GM18861 (cell line): Measurements from ENCODE around the gene NUDCD3.
A peak's percentile ranks its signal among the peaks of the same experiment; 100 is the strongest.

Experiments used
- ATAC-seq: cut with Tn5 transposase; IDR thresholded peaks from one replicate; pipeline ENCODE4 v1.9.1; 2021; ENCODE audit not compliant: unreplicated experiment

NUDCD3 gene

GRCh38 chr7:44490351-44491200 is at the start of gene NUDCD3:
Gene NUDCD3, minus strand, starts transcription at chr7:44490658. Its CDS starts 58 bp downstream, at chr7:44490600.
- peak; percentile 83 for ATAC-seq

DNA sequence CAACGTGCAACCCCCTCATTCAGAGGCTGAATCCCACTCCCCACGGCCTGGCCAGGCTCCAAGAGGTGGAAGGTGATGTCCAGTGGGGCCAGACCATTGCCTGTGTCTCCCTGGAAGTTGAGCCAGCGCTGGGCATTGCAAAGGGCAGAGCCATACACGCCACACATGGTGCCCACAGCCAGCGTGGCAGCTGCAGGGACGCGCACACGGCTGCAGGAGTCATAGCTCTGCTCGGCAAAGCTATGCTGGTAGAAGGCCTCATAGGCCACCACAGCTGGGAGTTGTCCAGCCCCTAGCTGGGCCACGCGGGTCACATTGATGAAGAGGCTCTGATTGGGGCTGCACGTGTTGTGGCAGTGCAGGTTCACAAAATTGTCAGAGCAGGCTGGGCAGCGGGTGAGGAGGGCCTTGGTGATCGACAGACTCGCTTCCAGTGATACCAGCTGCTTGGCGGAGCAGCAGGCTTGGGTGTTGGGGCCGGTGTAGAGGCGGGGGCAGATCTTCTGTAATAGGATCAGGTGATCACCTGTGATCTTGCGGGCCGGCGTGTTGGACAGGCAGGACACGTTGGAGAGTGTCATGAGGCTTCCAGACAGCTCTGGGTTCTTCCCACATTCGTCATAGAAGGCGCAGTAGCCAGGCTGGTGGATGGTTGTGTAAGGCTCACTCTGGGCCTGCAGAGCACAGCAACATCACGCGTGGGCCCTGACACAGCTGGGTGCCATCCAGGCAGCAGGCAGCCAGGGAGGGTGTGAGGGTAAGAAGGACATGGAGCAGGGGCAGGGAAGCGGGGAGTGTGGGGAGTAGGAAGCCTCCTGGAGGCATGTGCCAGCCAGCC is 49.4 kb upstream of the NUDCD3 start:
- ATAC-seq: no peak

- ATAC-seq: no peak
These were observed 48.6 kb upstream of the NUDCD3 start for GRCh38 chr7:44538798-44539668.

GRCh38 chr7:44538093-44538797 is 47.8 kb upstream of the NUDCD3 start:
- ATAC-seq: no peak

- ATAC-seq: no peak
These were observed 47.0 kb upstream of the NUDCD3 start for GRCh38 chr7:44537442-44537841.

DNA sequence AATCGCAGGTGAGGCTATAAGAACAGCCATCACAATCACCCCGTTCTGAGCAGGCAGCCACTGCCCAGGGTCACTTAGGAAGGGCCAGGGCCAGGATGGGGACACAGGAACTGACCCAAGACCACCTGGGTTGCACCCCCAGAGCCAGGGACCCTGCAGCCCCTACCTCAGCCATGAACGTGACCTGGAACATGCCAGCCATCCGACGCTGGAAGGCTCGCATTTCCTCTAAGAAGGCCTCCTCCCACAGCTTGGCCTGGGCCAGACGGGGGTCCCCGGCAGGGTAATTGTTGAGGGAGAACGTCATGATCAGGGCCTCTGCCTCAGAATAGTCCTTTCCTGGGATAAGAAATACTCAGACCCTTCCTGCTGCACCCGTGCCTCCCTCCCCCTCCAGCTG is 45.6 kb upstream of the NUDCD3 start:
- ATAC-seq: no peak

DNA sequence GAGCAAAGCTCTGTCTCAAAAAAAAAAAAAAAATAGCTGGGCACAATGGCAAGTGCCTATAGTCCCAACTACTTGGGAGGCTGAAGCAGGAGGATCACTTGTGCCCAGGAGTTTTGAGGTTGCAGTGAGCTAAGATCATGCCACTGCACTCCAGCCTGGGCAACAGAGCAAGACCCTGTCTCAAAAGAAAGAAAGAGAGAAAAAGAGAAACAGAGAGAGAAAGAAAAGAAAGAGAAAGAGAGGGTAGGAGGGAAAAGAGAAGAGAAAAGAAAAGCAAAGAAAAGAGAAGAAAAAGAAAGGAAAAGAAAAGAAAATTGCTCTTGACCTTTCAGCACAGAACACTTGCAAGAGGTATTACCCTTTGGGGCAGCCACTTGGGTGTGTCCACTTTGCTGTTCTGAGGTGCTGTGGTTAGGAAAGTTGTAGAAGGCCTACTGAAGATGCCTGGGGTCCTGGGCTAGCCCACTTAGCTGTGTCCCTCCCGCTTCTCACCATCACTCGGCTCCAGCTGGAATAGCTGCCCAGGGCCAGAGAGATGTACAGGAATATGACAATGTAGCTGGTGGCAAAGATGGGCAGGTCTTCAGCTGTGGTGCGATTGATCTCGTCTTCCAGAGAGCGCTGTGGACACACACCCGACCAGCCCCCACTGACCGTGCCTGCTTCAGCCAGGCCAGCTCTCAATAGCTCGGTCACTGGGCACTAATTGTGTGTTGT is 45.0 kb upstream of the NUDCD3 start:
- no peak for ATAC-seq

GRCh38 chr7:44534501-44534900 is 44.0 kb upstream of the NUDCD3 start:
- peak; percentile 69 for ATAC-seq

DNA sequence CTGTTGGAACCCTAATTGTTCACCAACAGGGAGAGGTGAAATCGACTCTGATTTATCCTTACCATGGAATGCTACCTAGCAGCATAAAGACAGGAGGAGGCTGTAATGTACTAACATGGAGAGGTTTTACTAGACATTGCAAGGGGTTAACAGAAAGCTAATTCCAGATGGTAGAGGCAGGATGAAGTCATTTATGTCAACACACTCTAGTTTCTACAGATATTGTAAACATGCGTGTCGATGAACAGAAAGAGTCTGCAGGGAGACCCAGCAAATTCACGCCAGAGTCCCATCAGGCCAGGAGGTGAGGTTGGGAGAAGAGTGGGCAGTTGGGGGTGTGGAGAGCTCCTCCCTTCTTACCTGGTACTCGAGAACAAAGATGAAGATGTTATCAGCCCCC is 43.6 kb upstream of the NUDCD3 start:
- ATAC-seq: no peak

GRCh38 chr7:44533301-44534055 is 43.0 kb upstream of the NUDCD3 start:
- ATAC-seq: no peak

DNA sequence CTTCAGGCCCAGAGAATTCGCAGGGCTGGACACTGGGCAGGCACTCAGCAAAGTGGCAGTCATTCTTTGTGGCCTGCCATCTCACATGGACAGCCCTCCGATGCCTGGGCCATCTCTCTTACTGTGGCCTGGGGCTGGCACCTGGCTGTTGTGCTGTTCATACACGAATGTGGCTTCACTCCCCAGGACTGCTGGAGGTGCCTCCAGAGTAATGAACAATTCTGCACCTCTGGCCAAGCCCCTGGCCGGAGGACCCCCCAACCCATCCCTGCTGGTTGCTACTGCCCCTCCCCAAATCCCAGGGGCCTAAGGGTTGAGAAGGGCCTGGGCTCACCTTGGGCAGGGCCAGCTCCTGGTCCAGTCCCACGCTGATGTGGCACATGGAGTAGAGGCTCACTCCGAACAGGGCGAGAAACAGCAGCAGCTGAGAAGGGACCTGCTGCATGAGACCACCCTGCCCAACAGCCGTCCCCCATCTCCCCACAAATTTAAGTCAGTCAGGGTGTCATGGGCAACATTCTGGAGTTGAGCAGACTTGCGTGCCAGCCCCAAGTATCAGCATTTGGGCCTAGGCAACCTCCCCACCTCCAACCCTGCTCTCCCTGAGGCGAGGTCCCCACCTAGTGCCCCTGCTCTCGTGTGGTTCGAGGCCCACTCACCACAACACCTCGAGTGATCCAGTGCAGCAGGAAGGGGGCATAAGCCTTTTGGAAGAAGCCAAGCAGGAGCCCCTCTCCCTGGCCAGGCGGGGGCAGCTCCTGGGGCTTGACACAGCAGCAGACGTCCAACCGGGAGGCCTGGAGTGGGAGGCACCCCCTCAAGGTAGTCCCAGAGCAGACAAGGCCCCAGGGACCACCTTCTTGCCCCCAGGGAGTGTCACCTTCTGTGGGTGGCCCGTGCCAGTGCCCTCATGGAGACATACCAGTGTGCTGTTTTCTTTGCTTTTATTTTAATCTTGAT is 41.2 kb upstream of the NUDCD3 start:
- no peak for ATAC-seq

DNA sequence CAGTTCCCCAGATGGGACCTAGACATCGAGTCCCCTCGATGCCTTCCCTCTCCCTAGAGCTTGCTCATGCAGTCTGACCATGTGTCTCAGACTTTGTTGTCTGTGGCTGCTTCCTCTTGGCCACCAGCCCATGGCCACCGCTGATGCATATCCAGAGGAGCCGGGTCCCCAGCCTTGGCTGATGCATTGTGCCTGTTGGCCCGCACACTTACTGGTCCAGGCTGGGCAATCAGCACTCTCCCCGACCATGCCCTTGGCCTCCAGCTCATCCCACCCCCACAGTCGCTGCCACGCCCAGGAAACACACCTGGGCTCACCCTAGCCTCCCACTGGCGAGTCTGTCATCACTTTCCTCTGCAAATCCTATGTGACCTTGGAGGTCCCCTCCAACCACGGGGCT is 40.5 kb upstream of the NUDCD3 start:
- ATAC-seq: no peak

DNA sequence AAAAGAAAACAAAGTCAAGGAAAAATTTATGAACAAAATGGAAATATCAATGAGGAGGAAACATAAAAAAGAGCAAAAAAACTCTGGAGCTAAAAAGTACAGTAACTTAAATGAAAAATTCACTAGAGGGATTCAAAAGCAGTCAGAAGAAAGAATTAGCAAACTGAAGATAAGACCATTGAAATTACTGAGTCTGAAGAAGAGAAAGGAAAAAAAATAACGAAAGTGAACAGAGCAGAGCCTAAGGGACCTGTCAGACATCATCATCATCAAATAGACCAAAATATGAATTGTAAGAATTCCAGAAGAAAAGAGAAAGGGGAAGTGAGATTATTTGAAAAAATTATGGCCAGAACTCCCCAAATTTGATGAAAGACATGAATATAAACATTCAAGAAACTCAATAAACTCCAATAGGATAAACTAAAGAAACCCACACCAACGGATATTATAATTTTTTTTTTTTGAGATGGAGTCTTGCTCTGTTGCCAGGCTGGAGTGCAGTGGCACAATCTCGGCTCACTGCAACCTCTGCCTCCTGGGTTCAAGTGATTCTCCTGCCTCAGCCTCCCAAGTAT is 34.4 kb upstream of the NUDCD3 start:
- no peak for ATAC-seq

- ATAC-seq: no peak
These were observed 31.9 kb upstream of the NUDCD3 start for GRCh38 chr7:44522315-44522714.

- ATAC-seq: no peak
These were observed 31.1 kb upstream of the NUDCD3 start for GRCh38 chr7:44521347-44522095.

GRCh38 chr7:44520574-44520973 is 30.1 kb upstream of the NUDCD3 start:
- ATAC-seq: no peak

DNA sequence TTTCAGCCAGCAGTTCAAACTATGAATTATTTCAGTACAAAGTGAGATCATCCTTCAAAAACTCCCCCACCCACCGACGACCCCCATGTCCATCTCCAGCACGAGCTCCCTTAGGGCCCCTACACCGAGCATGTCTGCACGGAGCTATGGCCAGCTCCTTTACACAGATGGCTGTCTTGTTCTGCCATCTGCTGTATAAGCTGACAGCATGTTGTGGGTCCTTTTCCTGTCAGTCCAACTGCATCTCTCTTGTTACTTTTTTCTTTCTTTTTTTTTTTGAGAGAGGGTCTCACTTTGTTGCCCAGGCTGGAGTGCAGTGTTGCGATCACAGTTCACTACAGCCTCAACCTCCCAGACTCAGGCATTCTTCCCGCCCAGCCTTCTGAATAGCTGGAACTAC is 29.1 kb upstream of the NUDCD3 start:
- ATAC-seq: no peak
